ENCODE measurements around the gene MGST1.

MGST1 gene

DNA sequence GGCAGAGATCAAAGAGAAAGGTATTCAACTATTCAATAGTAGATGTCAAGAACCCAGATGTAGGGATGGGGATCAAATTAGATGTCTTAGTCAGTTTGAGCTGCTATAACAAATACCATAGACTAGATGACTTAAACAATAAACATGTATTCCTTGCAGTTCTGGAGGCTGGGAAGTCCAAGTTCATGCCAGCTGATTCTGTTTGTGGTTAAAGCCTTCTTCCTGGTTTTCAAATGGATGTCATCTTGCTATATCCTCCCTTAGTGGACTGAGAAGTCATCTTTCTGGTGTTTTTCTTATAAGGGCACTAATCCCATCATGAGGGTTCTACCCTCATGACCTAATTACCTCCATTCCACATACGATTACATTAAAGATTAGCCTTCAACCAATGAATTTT, 19.5 kb upstream of the MGST1 start:
- no peak overlapping the region for H3K4me2 ChIP-seq (ENCODE audit: low read depth, low read length, poor library complexity, severe bottlenecking)
- TF ChIP-seq, protein P1, sequence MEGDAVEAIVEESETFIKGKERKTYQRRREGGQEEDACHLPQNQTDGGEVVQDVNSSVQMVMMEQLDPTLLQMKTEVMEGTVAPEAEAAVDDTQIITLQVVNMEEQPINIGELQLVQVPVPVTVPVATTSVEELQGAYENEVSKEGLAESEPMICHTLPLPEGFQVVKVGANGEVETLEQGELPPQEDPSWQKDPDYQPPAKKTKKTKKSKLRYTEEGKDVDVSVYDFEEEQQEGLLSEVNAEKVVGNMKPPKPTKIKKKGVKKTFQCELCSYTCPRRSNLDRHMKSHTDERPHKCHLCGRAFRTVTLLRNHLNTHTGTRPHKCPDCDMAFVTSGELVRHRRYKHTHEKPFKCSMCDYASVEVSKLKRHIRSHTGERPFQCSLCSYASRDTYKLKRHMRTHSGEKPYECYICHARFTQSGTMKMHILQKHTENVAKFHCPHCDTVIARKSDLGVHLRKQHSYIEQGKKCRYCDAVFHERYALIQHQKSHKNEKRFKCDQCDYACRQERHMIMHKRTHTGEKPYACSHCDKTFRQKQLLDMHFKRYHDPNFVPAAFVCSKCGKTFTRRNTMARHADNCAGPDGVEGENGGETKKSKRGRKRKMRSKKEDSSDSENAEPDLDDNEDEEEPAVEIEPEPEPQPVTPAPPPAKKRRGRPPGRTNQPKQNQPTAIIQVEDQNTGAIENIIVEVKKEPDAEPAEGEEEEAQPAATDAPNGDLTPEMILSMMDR (conservative IDR thresholded peaks at IDR 0.05; ENCODE audit: low read length) = no peak
- TF ChIP-seq EZH2phosphoT487 (IDR thresholded peaks at IDR 0.05; ENCODE audit: borderline replicate concordance) = no peak
- no peaks in the 10 kb centered on the region for H4K20me1 ChIP-seq (ENCODE audit: insufficient read depth, low read length, poor library complexity, severe bottlenecking)
- no peak overlapping the region for H3K9ac ChIP-seq (ENCODE audit: low read depth, low read length, poor library complexity, severe bottlenecking)
- no peaks in the 10 kb centered on the region for H3K79me2 ChIP-seq (ENCODE audit: insufficient read depth, low read length)
- H3K27me3 ChIP-seq (ENCODE audit: insufficient read depth, low read length, poor library complexity, severe bottlenecking) = no peaks in the 10 kb centered on the region
- no peak overlapping the region for H2AFZ ChIP-seq (ENCODE audit: low read length)
- H3K9me3 ChIP-seq (ENCODE audit: insufficient read depth, low read depth, low read length) = no peaks in the 10 kb centered on the region
- no peaks in the 10 kb centered on the region for H3K4me1 ChIP-seq (ENCODE audit: insufficient read depth, low read length, poor library complexity, severe bottlenecking)
- no peak overlapping the region for H3K4me3 ChIP-seq (ENCODE audit: low read length, poor library complexity, severe bottlenecking)
- no peaks in the 10 kb centered on the region for H3K36me3 ChIP-seq (ENCODE audit: insufficient read depth, low read length)
- no peaks in the 10 kb centered on the region for H3K9me2 ChIP-seq (replicated peaks; ENCODE audit: low read depth, low read length)
- no peaks in the 10 kb centered on the region for H3F3A ChIP-seq (ENCODE audit: low read depth)

DNA sequence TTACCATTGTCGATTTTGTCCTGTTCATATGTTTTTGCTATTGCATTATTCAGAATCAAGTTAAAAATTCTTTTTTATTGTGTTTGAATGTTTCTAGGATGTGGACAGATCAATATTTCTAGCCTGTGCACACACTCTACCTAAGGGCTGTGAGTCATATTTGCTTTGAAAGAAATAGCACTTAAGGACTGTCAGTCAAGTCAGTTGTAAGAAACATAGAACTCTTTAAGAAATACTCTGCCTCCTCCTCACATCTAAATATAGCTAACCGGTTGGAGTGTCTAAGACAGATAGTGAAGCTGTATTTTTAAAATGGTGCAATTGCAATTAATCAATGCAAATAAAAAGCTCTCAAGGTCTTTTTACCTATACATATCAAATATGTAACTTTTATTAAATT, 17.9 kb upstream of the MGST1 start:
- H3F3A ChIP-seq (ENCODE audit: low read depth) = no peaks in the 10 kb centered on the region
- no peaks in the 10 kb centered on the region for H3K79me2 ChIP-seq (ENCODE audit: insufficient read depth, low read length)
- H3K4me3 ChIP-seq (ENCODE audit: low read length, poor library complexity, severe bottlenecking) = no peak overlapping the region
- H3K36me3 ChIP-seq (ENCODE audit: insufficient read depth, low read length) = no peaks in the 10 kb centered on the region
- no peaks in the 10 kb centered on the region for H3K9me2 ChIP-seq (replicated peaks; ENCODE audit: low read depth, low read length)
- H3K27me3 ChIP-seq (ENCODE audit: insufficient read depth, low read length, poor library complexity, severe bottlenecking) = no peaks in the 10 kb centered on the region
- no peak overlapping the region for H3K9ac ChIP-seq (ENCODE audit: low read depth, low read length, poor library complexity, severe bottlenecking)
- no peak overlapping the region for H3K4me2 ChIP-seq (ENCODE audit: low read depth, low read length, poor library complexity, severe bottlenecking)
- TF ChIP-seq EZH2phosphoT487 (IDR thresholded peaks at IDR 0.05; ENCODE audit: borderline replicate concordance) = no peak
- TF ChIP-seq, protein P1 (conservative IDR thresholded peaks at IDR 0.05; ENCODE audit: low read length) = no peak
- no peaks in the 10 kb centered on the region for H4K20me1 ChIP-seq (ENCODE audit: insufficient read depth, low read length, poor library complexity, severe bottlenecking)
- no peaks in the 10 kb centered on the region for H3K4me1 ChIP-seq (ENCODE audit: insufficient read depth, low read length, poor library complexity, severe bottlenecking)
- no peaks in the 10 kb centered on the region for H3K9me3 ChIP-seq (ENCODE audit: insufficient read depth, low read depth, low read length)
- H2AFZ ChIP-seq (ENCODE audit: low read length) = no peak overlapping the region

DNA sequence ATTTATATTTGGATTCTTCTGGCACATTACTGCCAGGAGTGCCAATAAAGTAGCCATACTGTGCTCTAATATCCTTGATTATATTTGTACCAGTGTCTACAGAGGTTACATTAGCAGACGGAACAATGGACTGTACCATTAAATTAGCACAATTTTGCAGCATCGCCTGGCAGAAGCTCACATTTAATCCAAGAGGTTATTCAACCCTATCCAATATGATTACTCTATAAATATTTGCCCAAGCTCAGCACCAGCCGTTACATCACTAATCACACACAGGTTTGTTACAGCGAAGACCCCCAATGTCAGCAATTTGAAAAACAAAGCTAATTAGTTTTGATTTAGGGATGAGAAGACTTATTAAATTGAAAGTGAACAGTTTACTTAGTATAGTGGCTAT, 16.9 kb upstream of the MGST1 start:
- Histone ChIP-seq H3K36me3 (ENCODE audit: insufficient read depth, low read length) (no peaks in the 10 kb centered on the region), H3K4me2 (ENCODE audit: low read depth, low read length, poor library complexity, severe bottlenecking) (no peak overlapping the region), H3K4me1 (ENCODE audit: insufficient read depth, low read length, poor library complexity, severe bottlenecking) (no peaks in the 10 kb centered on the region), H3K27me3 (ENCODE audit: insufficient read depth, low read length, poor library complexity, severe bottlenecking) (no peaks in the 10 kb centered on the region), H3K9ac (ENCODE audit: low read depth, low read length, poor library complexity, severe bottlenecking) (no peak overlapping the region), H4K20me1 (ENCODE audit: insufficient read depth, low read length, poor library complexity, severe bottlenecking) (no peaks in the 10 kb centered on the region), H3K9me2 (replicated peaks; ENCODE audit: low read depth, low read length) (no peaks in the 10 kb centered on the region), H2AFZ (ENCODE audit: low read length) (no peak overlapping the region), H3K9me3 (ENCODE audit: insufficient read depth, low read depth, low read length) (no peaks in the 10 kb centered on the region), H3K79me2 (ENCODE audit: insufficient read depth, low read length) (no peaks in the 10 kb centered on the region), H3K4me3 (ENCODE audit: low read length, poor library complexity, severe bottlenecking) (no peak overlapping the region), H3F3A (ENCODE audit: low read depth) (no peaks in the 10 kb centered on the region)
- TF ChIP-seq, protein P1 (conservative IDR thresholded peaks at IDR 0.05; ENCODE audit: low read length) = no peak
- TF ChIP-seq EZH2phosphoT487 (IDR thresholded peaks at IDR 0.05; ENCODE audit: borderline replicate concordance) = no peak
